Stimulated activated CD4-positive, alpha-beta T cell treated with anti-CD3 and anti-CD28 coated beads, Interleukin-15, amount 100 ng/mL, for 1 hour (primary cell): Measurements from ENCODE around the gene KCTD5.
A peak's percentile ranks its signal among the peaks of the same experiment; 100 is the strongest.
"Not testable (repeated sequence)": the region's sequence is repeated elsewhere in the genome, so short reads cannot be mapped to it uniquely, and the experiment has no call there.

Experiments
- DNase-seq, 2 donors: peaks; one replicate each; pipeline ENCODE4 v3.0.0-alpha.2; 2020; ENCODE audit warnings: low read depth in 1 of 2, low spot score in 1 of 2

Gene KCTD5

DNA sequence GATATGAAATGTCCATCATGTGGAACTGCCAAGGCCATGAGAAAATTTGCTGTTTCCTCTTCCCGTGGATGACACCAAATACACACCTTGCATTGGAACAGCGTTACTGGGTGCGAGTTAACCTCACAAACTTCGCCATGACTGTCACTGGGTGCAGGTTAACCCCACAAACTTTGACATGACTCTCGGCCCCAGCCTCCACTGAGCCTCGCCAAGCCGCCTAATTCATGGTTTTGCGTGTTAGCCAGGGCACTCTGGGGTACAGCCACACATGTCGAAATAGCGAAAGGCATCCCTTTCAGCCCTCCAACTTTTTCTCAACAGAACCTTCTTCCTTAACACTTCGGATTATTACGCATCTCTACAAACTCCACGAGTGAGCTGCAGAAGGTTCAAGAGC lies 10.6 kb upstream of the KCTD5 start:
- DNase-seq, result no peak

DNA sequence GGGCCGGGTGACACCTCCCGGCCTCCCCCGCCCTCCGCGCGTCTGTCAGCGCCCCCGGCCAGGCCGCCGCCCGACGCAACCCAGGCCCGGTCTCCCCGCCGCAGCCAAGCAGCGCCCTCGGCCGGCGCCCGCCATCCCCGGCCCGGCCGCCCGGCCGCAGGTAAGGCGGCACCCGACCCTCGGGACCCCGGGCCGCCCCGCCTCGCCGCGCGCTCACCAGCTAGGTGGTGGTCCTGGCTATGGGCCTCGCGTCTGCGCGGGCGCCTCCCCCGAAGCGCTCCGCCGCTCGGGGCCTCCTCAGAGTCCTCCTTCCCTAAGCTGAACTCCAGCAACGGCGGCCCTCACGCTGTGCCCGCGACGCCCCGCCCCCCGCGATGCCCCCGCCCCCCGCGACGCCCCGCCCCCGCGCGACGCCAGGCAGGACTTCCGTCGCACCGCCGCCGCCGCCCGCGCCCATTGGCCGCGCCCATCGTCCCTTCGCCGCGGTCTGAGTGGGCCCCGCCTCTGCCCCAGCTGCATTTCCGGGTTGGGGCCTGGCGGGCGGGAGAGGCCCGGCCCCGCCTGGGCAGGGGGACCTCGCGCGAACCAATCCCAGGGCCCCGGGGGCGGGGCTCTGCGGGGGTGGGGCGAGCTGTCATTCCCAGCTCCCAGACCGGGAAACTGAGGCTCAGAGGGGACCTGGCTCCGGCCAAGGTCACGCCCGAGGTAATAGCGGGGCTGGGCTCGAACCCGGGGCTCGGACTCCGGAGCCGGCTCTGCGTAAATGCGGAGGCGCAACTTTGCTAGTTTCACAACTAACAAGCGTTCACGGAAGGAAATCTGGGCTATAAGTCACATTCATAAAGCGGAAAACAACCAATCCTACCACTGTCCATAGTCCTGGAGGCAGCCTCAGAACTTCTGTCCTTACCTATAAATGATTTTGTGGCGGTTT lies 9.0 kb upstream of the KCTD5 start:
- DNase-seq, result peak; percentile 92 to 94

DNA sequence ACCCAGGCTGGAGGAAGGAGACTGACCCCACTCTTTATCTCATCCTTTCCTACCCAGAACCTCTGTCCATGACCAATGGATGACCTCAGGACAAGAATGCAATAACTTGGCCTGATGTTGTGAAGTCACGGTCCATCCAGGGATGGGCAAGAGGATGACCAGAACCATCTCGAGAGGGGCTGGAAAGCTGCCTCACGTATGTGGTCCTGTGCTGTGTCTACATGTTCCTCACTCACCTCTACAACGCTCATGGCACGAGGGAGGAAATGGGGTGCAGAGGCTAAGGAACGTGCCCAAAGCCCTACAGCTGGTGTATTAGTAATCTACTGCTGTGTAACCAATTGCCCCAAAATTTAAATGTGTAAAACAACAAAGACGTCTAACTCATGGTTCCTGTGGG lies 7.3 kb upstream of the KCTD5 start:
- no peak for DNase-seq

DNA sequence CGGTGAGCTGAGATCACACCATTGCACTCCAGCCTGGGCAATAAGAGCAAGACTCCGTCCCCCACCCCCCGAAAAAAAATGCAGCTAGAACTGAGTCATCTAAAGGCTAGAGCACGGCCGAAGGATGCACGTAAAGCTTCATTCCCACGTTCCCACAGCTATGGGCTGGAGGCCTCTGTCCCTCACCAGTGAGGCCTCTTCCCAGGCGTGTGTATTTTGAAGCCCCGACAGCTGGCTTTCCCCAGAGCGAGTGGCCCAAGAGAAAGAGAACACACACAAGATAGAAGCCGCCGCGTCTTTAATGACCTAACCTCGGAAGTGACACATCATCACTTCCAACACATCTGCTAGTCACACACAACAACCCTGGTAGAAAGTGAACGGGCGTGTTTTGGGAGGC lies 6.6 kb upstream of the KCTD5 start:
- DNase-seq, result no peak

GRCh38 chr16:2676937-2677336 lies 5.4 kb upstream of the KCTD5 start:
- DNase-seq, result not testable (repeated sequence)

- not testable (repeated sequence) for DNase-seq
Measured at GRCh38 chr16:2678206-2678965, 3.9 kb upstream of the KCTD5 start.

- not testable (repeated sequence) for DNase-seq
Measured at GRCh38 chr16:2679902-2680301, 2.4 kb upstream of the KCTD5 start.

DNA sequence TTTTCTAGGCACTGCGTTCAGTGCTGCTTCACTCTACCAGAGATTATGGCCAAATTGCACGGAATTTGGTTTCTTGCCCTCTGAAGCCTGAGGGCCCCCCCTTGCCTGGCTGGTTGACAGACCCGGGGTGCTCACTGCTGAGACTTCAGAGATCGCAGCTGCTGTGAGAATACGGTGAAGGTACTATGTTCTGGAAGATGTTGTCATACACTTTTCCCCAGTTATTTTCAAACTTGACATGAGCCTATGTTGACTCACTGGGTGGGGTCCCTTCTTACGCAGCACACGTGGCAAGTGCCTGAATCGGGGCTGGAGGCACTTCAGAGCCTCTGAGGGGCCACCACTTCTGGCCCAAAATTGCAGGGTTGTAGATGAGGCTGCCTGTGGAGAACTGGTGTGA lies 2.0 kb upstream of the KCTD5 start:
- not testable (repeated sequence) for DNase-seq

- DNase-seq, result not testable (repeated sequence)
Measured at GRCh38 chr16:2683041-2683440, 718 bp downstream of the KCTD5 start.

- not testable (repeated sequence) for DNase-seq
Measured at GRCh38 chr16:2686075-2686474, 3.8 kb downstream of the KCTD5 start.

DNA sequence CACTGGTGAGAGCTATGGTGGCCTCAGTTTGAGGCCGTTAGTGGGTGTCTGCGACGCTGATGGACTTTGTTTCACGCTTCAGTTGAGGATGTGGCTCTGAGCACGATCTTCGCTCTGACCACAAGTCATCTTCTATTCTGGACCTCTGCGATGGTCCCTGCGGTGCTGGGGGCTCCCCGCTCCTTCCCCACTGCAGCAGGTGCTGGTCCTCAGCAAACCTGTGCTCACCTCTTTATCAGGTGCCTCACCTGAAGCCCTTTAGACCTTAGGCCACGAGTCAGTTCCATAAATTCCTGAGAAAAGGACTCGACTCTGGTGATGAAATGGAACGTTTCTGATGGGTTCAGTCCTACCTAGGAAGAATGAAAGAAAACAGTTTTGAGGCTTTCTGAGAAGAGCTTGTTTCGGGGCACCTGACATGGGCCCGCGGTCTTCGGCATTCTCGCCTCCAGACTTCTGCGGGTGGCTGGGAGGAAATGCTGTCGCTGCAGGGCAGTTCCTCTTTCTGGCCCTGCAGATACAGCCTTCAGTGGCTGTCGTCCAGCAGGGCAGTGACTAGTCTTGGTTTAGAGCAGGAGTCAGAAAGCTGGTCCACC lies 4.7 kb downstream of the KCTD5 start:
- DNase-seq, result no peak

DNA sequence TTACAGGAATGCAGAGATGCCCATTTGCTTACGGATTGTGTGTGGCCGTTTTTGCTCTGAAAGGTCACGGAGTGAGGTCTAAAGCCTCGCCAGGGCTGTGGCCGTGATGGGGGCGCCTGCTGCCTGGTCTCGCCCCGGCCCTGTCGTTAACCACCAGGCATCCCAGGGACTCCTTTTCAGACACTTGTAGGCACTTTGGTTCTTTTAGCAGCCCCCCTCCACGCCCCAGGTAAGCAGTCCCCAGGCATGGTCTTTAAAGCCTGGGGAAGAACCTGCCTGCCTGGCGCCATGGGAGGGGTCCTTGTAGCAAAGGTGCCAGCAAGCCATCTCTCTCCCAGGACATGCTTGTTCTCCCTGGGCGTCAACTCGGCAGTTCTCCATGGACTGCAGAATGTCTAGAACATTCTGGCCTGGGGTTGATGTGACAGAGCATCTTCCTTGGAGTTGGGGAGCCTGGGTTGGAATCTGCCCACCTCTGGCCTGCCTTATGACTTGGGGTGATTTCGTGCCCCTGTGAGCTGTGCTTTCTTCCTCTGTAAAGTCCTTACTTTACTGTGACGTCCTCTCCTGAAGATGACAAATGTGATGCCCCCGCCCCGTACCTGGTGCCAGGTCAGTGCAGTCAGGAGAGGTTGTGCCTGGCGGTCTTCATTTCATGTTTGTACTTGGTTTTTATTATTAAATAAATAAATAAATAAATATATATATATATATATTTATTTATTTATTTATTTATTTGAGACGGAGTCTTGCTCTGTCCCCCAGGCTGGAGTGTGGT lies 5.4 kb downstream of the KCTD5 start:
- DNase-seq, result no peak

GRCh38 chr16:2689422-2689821 lies 7.1 kb downstream of the KCTD5 start:
- DNase-seq, result not testable (repeated sequence)

GRCh38 chr16:2689968-2690801 lies 7.9 kb downstream of the KCTD5 start:
- DNase-seq, result no peak

- no peak for DNase-seq
Measured at GRCh38 chr16:2690852-2691251, 8.5 kb downstream of the KCTD5 start.

DNA sequence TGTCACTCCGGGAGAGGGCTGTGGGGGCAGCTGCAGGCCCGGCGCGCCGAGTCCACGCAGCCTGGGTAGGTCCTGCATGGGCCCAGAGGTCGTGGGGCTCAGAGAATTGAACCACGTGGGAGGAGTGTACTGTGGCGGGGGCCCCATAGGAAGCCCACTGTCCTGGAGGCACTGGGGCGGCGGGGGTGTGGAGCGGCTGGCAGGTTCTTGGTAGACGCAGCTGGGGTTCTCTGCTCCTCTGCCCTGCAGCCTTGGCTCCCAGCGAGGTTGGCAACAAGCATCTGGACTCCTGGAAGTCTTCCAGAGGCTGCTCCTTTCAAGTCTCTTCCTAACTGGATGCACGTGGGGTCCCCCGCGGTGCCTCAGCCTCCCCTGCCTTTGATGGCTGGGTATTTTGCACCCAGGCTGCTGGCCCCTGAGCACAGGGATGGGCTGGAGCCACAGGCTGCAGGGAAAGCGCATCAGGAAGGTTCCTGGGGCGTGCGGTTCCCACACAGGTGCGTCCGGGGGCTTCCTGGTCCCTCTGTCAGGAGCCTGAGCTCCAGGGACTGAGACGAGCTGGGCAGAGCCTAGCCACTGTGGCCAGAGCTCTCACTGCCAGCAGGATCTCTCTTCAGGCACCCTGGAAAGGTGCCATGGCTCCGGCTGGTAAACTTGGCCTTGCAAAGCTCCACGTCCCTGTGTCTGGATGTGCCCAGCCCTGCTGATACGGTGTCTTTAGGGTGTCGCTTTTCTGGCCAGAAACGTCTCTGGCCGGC lies 9.3 kb downstream of the KCTD5 start:
- no peak for DNase-seq

DNA sequence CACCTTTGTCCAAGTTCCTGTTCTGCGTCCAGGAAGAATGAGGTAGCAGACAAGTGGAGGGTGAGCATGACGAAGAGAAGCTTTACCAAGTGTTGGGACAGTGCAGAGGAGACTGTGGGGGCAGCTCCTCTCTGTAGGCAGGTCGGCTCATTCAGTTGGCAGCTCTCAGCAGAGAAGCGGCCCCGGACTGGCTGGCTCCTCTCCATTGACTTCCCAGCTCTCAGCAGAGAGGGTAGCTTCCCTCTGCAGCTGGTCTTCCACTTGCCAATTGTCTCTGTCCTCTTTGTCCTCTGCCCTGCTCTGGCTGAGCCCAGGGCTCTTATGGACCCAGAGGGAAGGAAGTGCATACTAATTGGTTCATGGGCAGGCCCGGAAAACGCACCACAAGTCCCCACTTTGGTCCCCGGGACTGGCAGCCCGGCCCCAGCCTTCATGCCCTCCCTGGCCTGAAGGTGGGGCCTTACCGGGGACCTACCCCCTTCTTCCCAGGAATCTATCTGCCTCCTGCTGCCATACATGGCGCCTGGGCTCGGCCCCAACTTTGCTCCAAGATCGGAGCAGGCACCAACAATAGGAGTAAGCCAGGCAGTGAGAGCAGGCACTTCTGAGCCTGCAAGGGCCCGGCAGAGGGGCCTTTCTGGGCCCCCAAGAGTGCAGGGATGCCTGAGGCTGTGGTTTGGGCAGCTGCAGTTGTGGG lies 10.1 kb downstream of the KCTD5 start:
- DNase-seq, result no peak

DNA sequence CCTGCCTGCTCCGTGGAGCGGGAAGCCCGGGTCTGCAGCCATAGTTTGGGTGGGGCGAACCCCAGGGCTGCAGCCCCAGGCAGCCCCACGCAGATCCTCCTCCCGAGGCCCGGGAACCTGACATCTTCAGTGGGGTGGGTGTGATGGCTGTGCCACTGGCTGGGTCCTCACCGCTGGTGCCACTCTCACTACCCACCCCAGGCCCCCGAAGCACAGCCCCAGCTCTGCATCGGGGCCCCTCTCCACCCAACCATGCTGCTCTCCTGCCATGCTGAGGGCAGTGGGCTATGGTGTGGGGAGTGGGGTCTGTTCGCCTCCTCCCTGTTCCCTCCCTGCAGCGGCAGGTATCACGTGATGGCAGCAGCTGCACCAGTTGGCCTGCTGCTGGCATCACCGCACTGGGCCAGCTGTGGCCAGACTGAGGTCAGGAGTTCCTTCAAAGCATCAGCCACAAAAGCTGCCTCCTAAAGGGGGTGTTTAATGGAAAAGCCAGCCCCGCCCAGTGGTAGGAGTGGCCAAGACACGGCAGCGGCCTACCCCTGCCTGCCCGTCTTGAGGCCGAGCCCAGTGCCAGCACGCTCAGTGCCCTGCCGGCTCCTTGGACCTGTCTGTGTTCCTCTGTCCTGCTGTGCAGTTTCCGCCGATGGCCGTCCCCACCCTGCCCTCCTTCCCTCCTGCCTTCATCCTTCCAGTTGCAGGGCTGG lies 10.8 kb downstream of the KCTD5 start:
- no peak for DNase-seq
